CD4-positive, alpha-beta T cell treated with Interleukin-21 for 1 hour (primary cell): ENCODE data around the gene EEF2.
"Not testable (repeated sequence)": the region's sequence is repeated elsewhere in the genome, so short reads cannot be mapped to it uniquely, and the experiment has no call there.

Experiments
- DNase-seq: peaks from one replicate; pipeline ENCODE4 v3.0.0-alpha.2; 2020

Gene EEF2

GRCh38 chr19:4014541-4015491, 29.6 kb upstream of the EEF2 start:
- DNase-seq: peak; percentile 52

- DNase-seq: no peak
These were observed 28.8 kb upstream of the EEF2 start for GRCh38 chr19:4013886-4014540.

GRCh38 chr19:4012975-4013634, 27.8 kb upstream of the EEF2 start:
- DNase-seq: no peak

- no peak for DNase-seq
These were observed 27.1 kb upstream of the EEF2 start for GRCh38 chr19:4012092-4012974.

- not testable (repeated sequence) for DNase-seq
These were observed 26.2 kb upstream of the EEF2 start for GRCh38 chr19:4011430-4011829.

- DNase-seq: no peak
These were observed 25.5 kb upstream of the EEF2 start for GRCh38 chr19:4010808-4011110.

- no peak for DNase-seq
These were observed 24.9 kb upstream of the EEF2 start for GRCh38 chr19:4009990-4010807.

- DNase-seq: no peak
These were observed 22.7 kb upstream of the EEF2 start for GRCh38 chr19:4007836-4008539.

GRCh38 chr19:4007021-4007835, 22.0 kb upstream of the EEF2 start, which contains the start of gene PIAS4:
TSS of gene PIAS4 (plus strand) at chr19:4007736. CDS start at chr19:4007761, 25 bp downstream.
- DNase-seq: peak; percentile 96

GRCh38 chr19:4005436-4005835, 20.2 kb upstream of the EEF2 start:
- not testable (repeated sequence) for DNase-seq

GRCh38 chr19:4000798-4001197, 15.5 kb upstream of the EEF2 start:
- not testable (repeated sequence) for DNase-seq

- not testable (repeated sequence) for DNase-seq
These were observed 13.6 kb upstream of the EEF2 start for GRCh38 chr19:3998667-3999412.

- no peak for DNase-seq
These were observed 10.3 kb upstream of the EEF2 start for GRCh38 chr19:3995607-3996006.

- no peak for DNase-seq
These were observed 5.5 kb upstream of the EEF2 start for GRCh38 chr19:3990815-3991117.

GRCh38 chr19:3987619-3988371, 2.5 kb upstream of the EEF2 start:
- DNase-seq: peak; percentile 92

GRCh38 chr19:3986260-3987041, 1.2 kb upstream of the EEF2 start:
- DNase-seq: peak; percentile 84

- DNase-seq: no peak
These were observed 488 bp upstream of the EEF2 start for GRCh38 chr19:3985643-3986259.

GRCh38 chr19:3984584-3984907, 717 bp downstream of the EEF2 start:
- DNase-seq: no peak
